ENCODE measurements around the gene SH2D4B. TPM values are rescaled to one million over a fixed set of nuclear protein-coding genes. Genes with fewer than 3 reads are reported as not detected.

SH2D4B gene
- total and polyA plus RNA-seq, 8 donors = 0.09 to 0.37 (median 0.20) TPM

DNA sequence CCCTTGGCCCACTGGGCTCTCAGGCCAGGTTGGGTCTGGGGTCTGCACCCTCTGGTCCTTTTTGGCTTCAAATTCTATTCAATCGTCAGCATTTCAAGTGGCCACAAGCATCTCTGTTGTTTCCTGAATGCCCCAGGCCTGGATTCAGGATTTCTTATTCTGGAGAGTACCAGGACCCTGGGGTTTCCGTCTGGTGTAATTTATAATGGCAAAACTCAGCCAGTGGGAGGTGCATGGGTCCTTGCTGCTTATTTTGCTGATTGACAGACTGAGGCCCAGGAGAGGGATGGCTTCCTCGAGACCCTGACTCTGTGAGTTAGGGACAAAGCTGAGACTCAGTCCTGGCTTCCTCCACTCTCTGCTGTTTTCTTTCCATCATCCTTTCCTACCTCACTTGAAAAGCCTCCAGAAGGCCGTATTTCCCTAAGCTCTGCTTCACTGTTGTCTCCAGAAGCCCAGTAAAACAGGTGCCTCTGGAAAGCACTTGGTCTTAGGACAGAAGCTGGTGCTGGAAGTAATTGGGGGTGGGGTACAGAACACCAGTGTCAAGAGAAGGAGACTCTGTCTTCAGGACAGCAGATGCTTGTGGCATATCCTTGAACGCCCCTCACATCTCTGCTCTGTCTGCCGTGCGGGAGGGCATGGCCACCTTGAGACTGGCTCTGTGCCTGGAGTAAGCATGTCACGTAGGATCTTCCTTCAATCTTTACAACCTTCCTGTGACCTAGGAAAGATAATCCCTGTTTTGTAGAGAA, 39.4 kb upstream of the SH2D4B start:
- intact Hi-C loops (cut with DNase I) = no loop called here
- H3K27me3 ChIP-seq = no peaks in the 10 kb centered on the region
- ATAC-seq = no peak
- no peaks in the 10 kb centered on the region for H3K9me3 ChIP-seq
- TF ChIP-seq, protein P1, sequence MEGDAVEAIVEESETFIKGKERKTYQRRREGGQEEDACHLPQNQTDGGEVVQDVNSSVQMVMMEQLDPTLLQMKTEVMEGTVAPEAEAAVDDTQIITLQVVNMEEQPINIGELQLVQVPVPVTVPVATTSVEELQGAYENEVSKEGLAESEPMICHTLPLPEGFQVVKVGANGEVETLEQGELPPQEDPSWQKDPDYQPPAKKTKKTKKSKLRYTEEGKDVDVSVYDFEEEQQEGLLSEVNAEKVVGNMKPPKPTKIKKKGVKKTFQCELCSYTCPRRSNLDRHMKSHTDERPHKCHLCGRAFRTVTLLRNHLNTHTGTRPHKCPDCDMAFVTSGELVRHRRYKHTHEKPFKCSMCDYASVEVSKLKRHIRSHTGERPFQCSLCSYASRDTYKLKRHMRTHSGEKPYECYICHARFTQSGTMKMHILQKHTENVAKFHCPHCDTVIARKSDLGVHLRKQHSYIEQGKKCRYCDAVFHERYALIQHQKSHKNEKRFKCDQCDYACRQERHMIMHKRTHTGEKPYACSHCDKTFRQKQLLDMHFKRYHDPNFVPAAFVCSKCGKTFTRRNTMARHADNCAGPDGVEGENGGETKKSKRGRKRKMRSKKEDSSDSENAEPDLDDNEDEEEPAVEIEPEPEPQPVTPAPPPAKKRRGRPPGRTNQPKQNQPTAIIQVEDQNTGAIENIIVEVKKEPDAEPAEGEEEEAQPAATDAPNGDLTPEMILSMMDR (IDR thresholded peaks at IDR 0.05) = no peak
- H3K4me1 ChIP-seq = peaks cover 69 to 100% of the 10 kb centered on the region in 2 donors
- H3K36me3 ChIP-seq = peaks cover 0 to 12% of the 10 kb centered on the region in 2 donors
- DNase-seq = no peak
- H3K27ac ChIP-seq = peak overlapping the region; percentile 86 to 90
- no peak overlapping the region for H3K4me3 ChIP-seq

DNA sequence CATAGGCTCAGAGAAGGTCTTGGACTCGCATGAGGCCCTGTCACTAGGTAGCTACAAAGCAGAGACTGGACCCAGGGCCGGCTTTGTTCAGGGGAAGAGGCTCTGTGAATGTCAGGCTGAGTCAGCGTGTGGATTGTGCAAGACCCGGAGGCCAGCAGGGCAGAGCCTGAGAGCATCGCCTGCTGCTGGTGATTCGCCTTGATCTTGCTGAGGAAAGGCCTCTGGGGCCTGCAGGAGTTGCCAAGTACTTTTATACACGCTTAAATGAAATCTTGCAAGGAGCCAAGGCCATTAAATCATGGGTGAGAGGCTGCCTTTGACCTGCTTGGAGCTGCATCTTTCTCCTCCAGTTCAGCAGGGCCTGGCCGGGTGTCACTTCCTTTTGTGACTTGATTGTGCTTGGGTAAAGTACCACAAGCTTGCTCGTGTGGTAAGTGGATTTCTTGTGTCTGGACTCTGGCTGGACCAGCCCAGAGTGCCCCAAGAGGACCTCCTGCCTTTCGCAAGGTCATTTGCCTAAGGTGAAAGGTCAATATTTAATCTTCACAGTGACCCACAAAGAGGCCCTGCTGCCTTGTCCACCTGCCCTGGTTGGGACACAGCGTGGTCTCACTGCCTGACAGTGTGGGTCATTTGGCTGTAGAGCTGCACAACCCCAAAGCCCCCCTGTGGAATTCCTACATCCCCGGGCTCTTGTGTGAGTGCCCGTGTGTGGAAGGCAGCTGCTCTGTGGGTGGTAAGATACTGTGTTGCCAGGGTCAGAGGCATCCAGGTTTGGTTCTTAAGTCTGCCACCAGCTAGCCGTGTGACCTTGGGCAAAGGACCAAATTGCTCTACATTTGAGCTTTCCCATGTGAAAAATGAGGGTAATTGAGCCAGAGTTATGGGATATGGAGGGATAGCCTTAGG, 38.6 kb upstream of the SH2D4B start:
- ATAC-seq (peak; percentile 89), DNase-seq (peak; percentile 72 to 95 (median 93))
- Histone ChIP-seq H3K4me3 (peak overlapping the region in 1 of 2 donors; percentile 8), H3K4me1 (peaks cover 62 to 100% of the 10 kb centered on the region in 2 donors), H3K27ac (peak overlapping the region; percentile 86 to 90), H3K9me3 (no peaks in the 10 kb centered on the region), H3K27me3 (no peaks in the 10 kb centered on the region), H3K36me3 (peaks cover 0 to 11% of the 10 kb centered on the region in 2 donors)
- intact Hi-C loops (cut with DNase I) = no loop called here
- TF ChIP-seq, protein P1 (IDR thresholded peaks at IDR 0.05) = peak in 1 of 2 donors; percentile 11

DNA sequence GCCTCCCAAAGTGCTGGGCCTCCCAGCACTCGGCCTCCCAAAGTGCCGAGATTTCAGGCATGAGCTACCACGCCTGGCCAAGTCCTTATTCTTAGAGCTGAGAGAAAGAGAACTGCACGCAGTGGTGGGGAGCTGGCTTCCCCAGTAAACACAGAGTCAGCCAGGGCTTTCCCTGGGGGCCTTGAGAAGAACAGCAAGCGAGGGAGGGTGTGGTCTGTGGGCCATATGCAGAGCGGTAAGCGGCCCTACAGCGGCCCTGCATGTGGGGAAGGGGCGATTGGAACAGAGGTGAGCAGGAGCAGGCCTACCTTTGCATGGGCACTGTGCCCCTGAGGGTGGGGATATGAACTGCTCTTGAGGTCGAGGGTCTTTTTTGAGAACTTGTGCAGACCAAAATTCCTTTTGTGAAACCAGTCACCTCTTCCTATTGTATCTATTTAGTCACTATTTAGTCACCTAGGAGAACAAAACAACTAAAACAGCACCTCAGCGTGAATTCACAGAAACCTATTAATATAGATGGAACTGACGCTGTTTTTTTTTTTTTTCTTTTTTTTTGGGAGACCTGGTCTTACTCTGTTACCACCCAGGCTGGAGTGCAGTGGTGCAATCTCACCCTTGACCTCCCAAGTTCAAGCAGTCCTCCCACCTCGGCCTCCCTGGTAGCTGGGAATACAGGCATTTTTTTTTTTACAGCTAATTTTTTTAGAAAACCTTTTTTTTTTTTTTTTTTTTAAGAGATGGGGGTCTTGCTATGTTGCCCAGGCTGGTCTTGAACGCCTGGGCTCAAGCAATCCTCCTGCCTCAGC, 36.9 kb upstream of the SH2D4B start:
- H3K27ac ChIP-seq = peak overlapping the region; percentile 86 to 90

DNA sequence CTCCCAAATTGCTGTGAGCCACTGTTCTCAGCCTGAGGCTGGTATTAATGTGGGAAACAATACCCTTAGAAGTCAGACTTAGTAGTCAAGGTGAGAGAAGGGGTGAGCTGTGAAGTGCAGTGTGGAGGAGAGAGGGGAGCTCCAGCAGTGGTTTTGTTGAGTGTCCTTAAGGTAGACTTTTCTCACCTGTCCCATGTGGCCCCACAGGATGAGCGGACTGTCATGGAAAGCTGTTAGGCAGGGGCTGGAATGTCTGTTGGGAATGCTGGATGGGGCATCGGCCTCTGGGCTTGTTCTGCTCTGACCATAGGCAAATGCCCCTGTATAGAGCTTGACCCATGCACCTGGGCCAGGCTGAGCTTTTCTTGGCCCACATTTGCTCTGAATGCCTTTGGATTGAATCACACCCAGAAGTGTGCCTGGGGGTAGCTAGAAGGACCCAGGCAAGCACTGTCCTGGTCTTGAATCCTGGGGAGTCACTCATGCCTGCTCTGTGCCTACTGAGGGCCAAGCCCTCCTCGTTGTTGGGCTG, 36.3 kb upstream of the SH2D4B start:
- Histone ChIP-seq H3K36me3 (peaks cover 0 to 5% of the 10 kb centered on the region in 2 donors), H3K27ac (peak overlapping the region; percentile 86 to 90), H3K4me3 (no peak overlapping the region), H3K9me3 (no peaks in the 10 kb centered on the region), H3K27me3 (no peaks in the 10 kb centered on the region), H3K4me1 (peaks cover 68 to 100% of the 10 kb centered on the region in 2 donors)
- TF ChIP-seq, protein P1 (IDR thresholded peaks at IDR 0.05) = no peak
- ATAC-seq (no peak), DNase-seq (peak in 1 of 4 donors; percentile 31)
- intact Hi-C loops (cut with DNase I) = no loop called here

More for the DNA sequence above, 36.9 kb upstream of the SH2D4B start:
- ATAC-seq (no peak), DNase-seq (peak in 1 of 4 donors; percentile 36)
- Histone ChIP-seq H3K4me1 (peaks cover 70 to 100% of the 10 kb centered on the region in 2 donors), H3K36me3 (peaks cover 0 to 2% of the 10 kb centered on the region in 2 donors), H3K4me3 (no peak overlapping the region), H3K27me3 (no peaks in the 10 kb centered on the region), H3K9me3 (no peaks in the 10 kb centered on the region)
- TF ChIP-seq, protein P1 (IDR thresholded peaks at IDR 0.05) = no peak
- intact Hi-C loops (cut with DNase I) = no loop called here

Measured in left lung (tissue), 10 donors.